ENCODE measurements around the gene FSIP2.
A peak's percentile ranks its signal among the peaks of the same experiment; 100 is the strongest.

FSIP2 gene

GRCh38 chr2:185738679-185739472, at the start of gene FSIP2:
TSS of gene FSIP2 (plus strand) at chr2:185738804. CDS start at chr2:185738895, 91 bp downstream.
- peak within 1 kb of the TSS; percentile 15 for H3K4me3 ChIP-seq (replicated peaks; ENCODE audit: low read depth, low read length)
- peak; percentile 9 for DNase-seq (ENCODE audit: extremely low read depth, low read depth)
- peak; percentile 78 for TF ChIP-seq CTCF (IDR thresholded peaks at IDR 0.05; ENCODE audit: low read depth, low read length, missing control alignments)

- no peak for DNase-seq (ENCODE audit: extremely low read depth, low read depth)
- H3K4me3 ChIP-seq (replicated peaks; ENCODE audit: low read depth, low read length) = no peak overlapping the region
- TF ChIP-seq CTCF (IDR thresholded peaks at IDR 0.05; ENCODE audit: low read depth, low read length, missing control alignments) = no peak
Observed at GRCh38 chr2:185689906-185690539, 48.6 kb upstream of the FSIP2 start.

- no peak for DNase-seq (ENCODE audit: extremely low read depth, low read depth)
- no peak for TF ChIP-seq CTCF (IDR thresholded peaks at IDR 0.05; ENCODE audit: low read depth, low read length, missing control alignments)
- H3K4me3 ChIP-seq (replicated peaks; ENCODE audit: low read depth, low read length) = no peak overlapping the region
Observed at GRCh38 chr2:185695711-185696235, 42.8 kb upstream of the FSIP2 start.

- TF ChIP-seq CTCF (IDR thresholded peaks at IDR 0.05; ENCODE audit: low read depth, low read length, missing control alignments) = no peak
- DNase-seq (ENCODE audit: extremely low read depth, low read depth) = no peak
Observed at GRCh38 chr2:185700883-185701282, 37.7 kb upstream of the FSIP2 start.

GRCh38 chr2:185734658-185735057, 3.9 kb upstream of the FSIP2 start:
- no peak overlapping the region for H3K4me3 ChIP-seq (replicated peaks; ENCODE audit: low read depth, low read length)
- no peak for TF ChIP-seq CTCF (IDR thresholded peaks at IDR 0.05; ENCODE audit: low read depth, low read length, missing control alignments)
- DNase-seq (ENCODE audit: extremely low read depth, low read depth) = no peak

More at GRCh38 chr2:185700883-185701282, 37.7 kb upstream of the FSIP2 start:
- no peak overlapping the region for H3K4me3 ChIP-seq (replicated peaks; ENCODE audit: low read depth, low read length)

- TF ChIP-seq CTCF (IDR thresholded peaks at IDR 0.05; ENCODE audit: low read depth, low read length, missing control alignments) = no peak
Observed at GRCh38 chr2:185736210-185736609, 2.4 kb upstream of the FSIP2 start.

More at GRCh38 chr2:185736210-185736609, 2.4 kb upstream of the FSIP2 start:
- no peak for DNase-seq (ENCODE audit: extremely low read depth, low read depth)
- no peak overlapping the region for H3K4me3 ChIP-seq (replicated peaks; ENCODE audit: low read depth, low read length)

All from HFF-Myc (cell line).